ENCODE results near the gene CYP1B1. TPM values are rescaled to one million over a fixed set of nuclear protein-coding genes. Genes with fewer than 3 reads are reported as not detected.

CYP1B1 gene
- total and polyA plus RNA-seq, 2 of the 13 experiments (the other 11 are each of a cell fraction or from before 2014, with no cell fraction given) = not detected

- TF ChIP-seq ZBTB43 (CRISPR knock-in tag; conservative IDR thresholded peaks at IDR 0.05) (no peak), ZMYM3 (CRISPR knock-in tag; IDR thresholded peaks at IDR 0.05) (no peak), MED13 (CRISPR knock-in tag; IDR thresholded peaks at IDR 0.05) (no peak), MAFF (IDR thresholded peaks at IDR 0.05; ENCODE audit: low read depth, low read length) (peak; percentile 33; the same call in 1 of the 2 replicates), MAFK (conservative IDR thresholded peaks at IDR 0.05 in 1 of 2, IDR thresholded peaks at IDR 0.05 in 1 of 2; ENCODE audit: low read length in 2 of 2) (peak; percentile 53 to 70), PBX2 (CRISPR knock-in tag; IDR thresholded peaks at IDR 0.05) (no peak), YEATS4 (CRISPR knock-in tag; IDR thresholded peaks at IDR 0.05; ENCODE audit: borderline replicate concordance) (no peak), CEBPB (IDR thresholded peaks at IDR 0.05; ENCODE audit: borderline replicate concordance, low read depth, low read length) (peak; percentile 15; the same call in 1 of the 2 replicates), ZNF33A (CRISPR knock-in tag; IDR thresholded peaks at IDR 0.05; ENCODE audit: borderline replicate concordance) (no peak), ZNF282 (IDR thresholded peaks at IDR 0.05; ENCODE audit: partially characterized antibody) (no peak), PHF5A (CRISPR knock-in tag; IDR thresholded peaks at IDR 0.05; ENCODE audit: low read depth, unreplicated experiment) (no peak), YY1 (IDR thresholded peaks at IDR 0.05; ENCODE audit: insufficient read depth, insufficient replicate concordance, low read depth, low read length) (no peak), DPF2 (CRISPR knock-in tag; IDR thresholded peaks at IDR 0.05; ENCODE audit: borderline replicate concordance, low read depth) (no peak)
Measured at GRCh38 chr2:38092196-38092902, 16.4 kb upstream of the CYP1B1 start (continued).
